ENCODE results near the gene CLSTN3.

CLSTN3 gene

GRCh38 chr12:7128681-7129286 lies 1.4 kb upstream of the CLSTN3 start, which contains the start of gene RBP5:
Gene RBP5 (minus strand): TSS chr12:7128889. CDS start chr12:7128775, 114 bp downstream.
- no peak for DNase-seq

GRCh38 chr12:7129287-7129871 lies 792 bp upstream of the CLSTN3 start:
- no peak for DNase-seq

GRCh38 chr12:7130701-7131501 lies 730 bp downstream of the CLSTN3 start:
- DNase-seq, result peak; percentile 48

GRCh38 chr12:7131502-7131866 lies 1.3 kb downstream of the CLSTN3 start:
- no peak for DNase-seq

GRCh38 chr12:7134396-7135166 lies 4.4 kb downstream of the CLSTN3 start:
- no peak for DNase-seq

GRCh38 chr12:7136071-7136470 lies 5.9 kb downstream of the CLSTN3 start:
- DNase-seq, result no peak

GRCh38 chr12:7136676-7137075 lies 6.5 kb downstream of the CLSTN3 start:
- DNase-seq, result no peak

GRCh38 chr12:7137908-7138307 lies 7.7 kb downstream of the CLSTN3 start:
- no peak for DNase-seq

GRCh38 chr12:7139200-7139599 lies 9.0 kb downstream of the CLSTN3 start:
- DNase-seq, result no peak

GRCh38 chr12:7141351-7142005 lies 11.3 kb downstream of the CLSTN3 start:
- no peak for DNase-seq

- DNase-seq, result peak; percentile 35
These were observed 12.0 kb downstream of the CLSTN3 start for GRCh38 chr12:7142056-7142644.

- no peak for DNase-seq
These were observed 12.8 kb downstream of the CLSTN3 start for GRCh38 chr12:7142809-7143465.

GRCh38 chr12:7143564-7143963 lies 13.4 kb downstream of the CLSTN3 start:
- DNase-seq, result no peak

- DNase-seq, result peak; percentile 0
These were observed 14.4 kb downstream of the CLSTN3 start for GRCh38 chr12:7144414-7145120.

- DNase-seq, result peak; percentile 33
These were observed 15.5 kb downstream of the CLSTN3 start for GRCh38 chr12:7145671-7146070.

- DNase-seq, result no peak
These were observed 16.1 kb downstream of the CLSTN3 start for GRCh38 chr12:7146228-7146627.

GRCh38 chr12:7146906-7147305 lies 16.7 kb downstream of the CLSTN3 start:
- no peak for DNase-seq

GRCh38 chr12:7150356-7150755 lies 20.2 kb downstream of the CLSTN3 start:
- no peak for DNase-seq

GRCh38 chr12:7150841-7151240 lies 20.7 kb downstream of the CLSTN3 start:
- no peak for DNase-seq

GRCh38 chr12:7151532-7151931 lies 21.4 kb downstream of the CLSTN3 start:
- DNase-seq, result no peak

GRCh38 chr12:7152818-7153217 lies 22.6 kb downstream of the CLSTN3 start:
- DNase-seq, result no peak
